BE2C (cell line): ENCODE data around the gene EIF1AD.

Experiments used
- DNase-seq: peaks from one replicate; pipeline ENCODE4 v3.0.0-alpha.2; 2020
- H3K27me3 ChIP-seq: fragments of 250-450 bp; sonication (Bioruptor Pico); 2 replicates; pipeline ENCODE4 v1.5.1; 2020; ENCODE audit warnings: mild to moderate bottlenecking
- H3K36me3 ChIP-seq: fragments of 250-450 bp; sonication (Bioruptor Pico); 2 replicates; pipeline ENCODE4 v1.5.1; 2020; ENCODE audit warnings: mild to moderate bottlenecking
- H3K4me1 ChIP-seq: fragments of 250-450 bp; sonication (Bioruptor Pico); 2 replicates; pipeline ENCODE4 v1.5.1; 2020
- H3K4me3 ChIP-seq: 2 replicates; pipeline ENCODE4 v1.5.1; 2011; ENCODE audit warnings: low read depth, low read length
- H3K9me3 ChIP-seq: fragments of 250-450 bp; sonication (Bioruptor Pico); 2 replicates; pipeline ENCODE4 v1.5.1; 2020
- CTCF ChIP-seq: IDR thresholded peaks from 2 replicates; pipeline ENCODE4 v1.5.1; 2012; ENCODE audit warnings: mild to moderate bottlenecking, low read depth, low read length

EIF1AD gene

GRCh38 chr11:65976216-65977176, 25.5 kb downstream of the EIF1AD start:
- Histone ChIP-seq H3K9me3 (no peaks in the 10 kb centered on the region), H3K4me1 (no peaks in the 10 kb centered on the region), H3K27me3 (no peaks in the 10 kb centered on the region), H3K4me3 (no peak overlapping the region), H3K36me3 (peaks cover 36% of the 10 kb centered on the region)
- no peak for DNase-seq
- TF ChIP-seq CTCF = no peak

GRCh38 chr11:65975771-65976170, 26.2 kb downstream of the EIF1AD start:
- Histone ChIP-seq H3K9me3 (no peaks in the 10 kb centered on the region), H3K36me3 (peaks cover 36% of the 10 kb centered on the region), H3K4me3 (no peak overlapping the region), H3K4me1 (no peaks in the 10 kb centered on the region), H3K27me3 (no peaks in the 10 kb centered on the region)
- DNase-seq = no peak
- TF ChIP-seq CTCF = no peak

- Histone ChIP-seq H3K4me3 (no peak overlapping the region), H3K36me3 (peaks cover 36% of the 10 kb centered on the region), H3K4me1 (no peaks in the 10 kb centered on the region), H3K9me3 (no peaks in the 10 kb centered on the region), H3K27me3 (no peaks in the 10 kb centered on the region)
- DNase-seq = no peak
- TF ChIP-seq CTCF = no peak
Measured at GRCh38 chr11:65973439-65974110, 28.4 kb downstream of the EIF1AD start.

- DNase-seq = no peak
- H3K27me3 ChIP-seq = no peaks in the 10 kb centered on the region
- H3K4me1 ChIP-seq = no peaks in the 10 kb centered on the region
- H3K36me3 ChIP-seq = peaks cover 32% of the 10 kb centered on the region
- H3K9me3 ChIP-seq = no peaks in the 10 kb centered on the region
- TF ChIP-seq CTCF = no peak
- H3K4me3 ChIP-seq = no peak overlapping the region
Measured at GRCh38 chr11:65972116-65972515, 29.8 kb downstream of the EIF1AD start.

GRCh38 chr11:65968600-65969482, 33.1 kb downstream of the EIF1AD start:
- Histone ChIP-seq H3K27me3 (no peaks in the 10 kb centered on the region), H3K4me3 (no peak overlapping the region), H3K36me3 (peaks cover 51% of the 10 kb centered on the region), H3K9me3 (no peaks in the 10 kb centered on the region), H3K4me1 (no peaks in the 10 kb centered on the region)
- DNase-seq = no peak
- no peak for TF ChIP-seq CTCF
